ENCODE measurements around the gene CYTH2. TPM values are rescaled to one million over a fixed set of nuclear protein-coding genes. Genes with fewer than 3 reads are reported as not detected.

CYTH2 gene
- total RNA-seq, 1 donor: 66.2 TPM

GRCh38 chr19:48443256-48443655 is 25.9 kb upstream of the CYTH2 start:
- H3K4me1 ChIP-seq (ENCODE audit: insufficient read depth, low read length): peaks cover 18% of the 10 kb centered on the region
- peak; percentile 93 for DNase-seq (ENCODE audit: insufficient read length, low spot score, missing footprints)
- H3K9me3 ChIP-seq (ENCODE audit: low read depth, low read length): no peaks in the 10 kb centered on the region
- H3K79me2 ChIP-seq (ENCODE audit: insufficient read depth, low read length): peaks cover 21% of the 10 kb centered on the region
- TF ChIP-seq, protein P1, sequence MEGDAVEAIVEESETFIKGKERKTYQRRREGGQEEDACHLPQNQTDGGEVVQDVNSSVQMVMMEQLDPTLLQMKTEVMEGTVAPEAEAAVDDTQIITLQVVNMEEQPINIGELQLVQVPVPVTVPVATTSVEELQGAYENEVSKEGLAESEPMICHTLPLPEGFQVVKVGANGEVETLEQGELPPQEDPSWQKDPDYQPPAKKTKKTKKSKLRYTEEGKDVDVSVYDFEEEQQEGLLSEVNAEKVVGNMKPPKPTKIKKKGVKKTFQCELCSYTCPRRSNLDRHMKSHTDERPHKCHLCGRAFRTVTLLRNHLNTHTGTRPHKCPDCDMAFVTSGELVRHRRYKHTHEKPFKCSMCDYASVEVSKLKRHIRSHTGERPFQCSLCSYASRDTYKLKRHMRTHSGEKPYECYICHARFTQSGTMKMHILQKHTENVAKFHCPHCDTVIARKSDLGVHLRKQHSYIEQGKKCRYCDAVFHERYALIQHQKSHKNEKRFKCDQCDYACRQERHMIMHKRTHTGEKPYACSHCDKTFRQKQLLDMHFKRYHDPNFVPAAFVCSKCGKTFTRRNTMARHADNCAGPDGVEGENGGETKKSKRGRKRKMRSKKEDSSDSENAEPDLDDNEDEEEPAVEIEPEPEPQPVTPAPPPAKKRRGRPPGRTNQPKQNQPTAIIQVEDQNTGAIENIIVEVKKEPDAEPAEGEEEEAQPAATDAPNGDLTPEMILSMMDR (IDR thresholded peaks at IDR 0.05; ENCODE audit: extremely low read depth, low read depth, low read length): no peak
- no peaks in the 10 kb centered on the region for H4K20me1 ChIP-seq (ENCODE audit: insufficient read depth, low read length)
- no peak overlapping the region for H3K27ac ChIP-seq (ENCODE audit: low read depth, low read length)
- H3K4me3 ChIP-seq (ENCODE audit: insufficient read depth, low read length): no peak overlapping the region
- peaks cover 5% of the 10 kb centered on the region for H3K27me3 ChIP-seq (ENCODE audit: insufficient read depth, low read length)
- H3K4me2 ChIP-seq (ENCODE audit: insufficient read depth, low read length): no peak overlapping the region
- H3K36me3 ChIP-seq (ENCODE audit: insufficient read depth, low read length): peaks cover 11% of the 10 kb centered on the region
- no peak overlapping the region for H2AFZ ChIP-seq (ENCODE audit: low read length)

DNA sequence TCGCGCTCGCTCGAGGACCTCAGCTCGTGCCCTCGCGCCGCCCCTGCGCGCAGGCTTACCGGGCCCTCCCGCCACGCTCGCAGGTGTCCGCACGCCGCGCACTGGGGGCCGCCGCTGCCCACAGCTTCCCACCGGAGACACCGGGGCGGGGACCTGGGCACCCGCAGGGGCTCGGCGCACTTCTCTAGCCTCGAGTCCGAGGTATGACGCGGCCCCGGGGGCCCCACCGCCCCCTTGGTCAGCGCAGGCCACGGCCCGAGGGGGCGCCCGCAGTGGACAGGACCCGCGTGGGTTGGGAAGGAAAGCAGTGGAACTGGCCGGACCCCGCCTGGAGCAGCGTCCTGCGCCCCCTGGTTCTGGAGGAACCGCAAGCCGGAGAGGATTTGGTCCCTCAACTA is 25.4 kb upstream of the CYTH2 start:
- H2AFZ ChIP-seq (ENCODE audit: low read length): no peak overlapping the region
- peak overlapping the region; percentile 94 for H3K4me2 ChIP-seq (ENCODE audit: insufficient read depth, low read length)
- peaks cover 18% of the 10 kb centered on the region for H3K4me1 ChIP-seq (ENCODE audit: insufficient read depth, low read length)
- H3K27ac ChIP-seq (ENCODE audit: low read depth, low read length): no peak overlapping the region
- H3K4me3 ChIP-seq (ENCODE audit: insufficient read depth, low read length): peak overlapping the region; percentile 93
- TF ChIP-seq, protein P1 (IDR thresholded peaks at IDR 0.05; ENCODE audit: extremely low read depth, low read depth, low read length): no peak
- no peaks in the 10 kb centered on the region for H4K20me1 ChIP-seq (ENCODE audit: insufficient read depth, low read length)
- peaks cover 26% of the 10 kb centered on the region for H3K79me2 ChIP-seq (ENCODE audit: insufficient read depth, low read length)
- peaks cover 16% of the 10 kb centered on the region for H3K36me3 ChIP-seq (ENCODE audit: insufficient read depth, low read length)
- peaks cover 5% of the 10 kb centered on the region for H3K27me3 ChIP-seq (ENCODE audit: insufficient read depth, low read length)
- no peaks in the 10 kb centered on the region for H3K9me3 ChIP-seq (ENCODE audit: low read depth, low read length)
- DNase-seq (ENCODE audit: insufficient read length, low spot score, missing footprints): peak; percentile 77

- Histone ChIP-seq H3K9me3 (ENCODE audit: low read depth, low read length) (no peaks in the 10 kb centered on the region), H3K79me2 (ENCODE audit: insufficient read depth, low read length) (peaks cover 27% of the 10 kb centered on the region), H3K36me3 (ENCODE audit: insufficient read depth, low read length) (peaks cover 16% of the 10 kb centered on the region), H3K27me3 (ENCODE audit: insufficient read depth, low read length) (peaks cover 5% of the 10 kb centered on the region), H2AFZ (ENCODE audit: low read length) (peak overlapping the region; percentile 91), H3K4me3 (ENCODE audit: insufficient read depth, low read length) (peak overlapping the region; percentile 93), H3K4me1 (ENCODE audit: insufficient read depth, low read length) (peaks cover 18% of the 10 kb centered on the region), H3K27ac (ENCODE audit: low read depth, low read length) (no peak overlapping the region), H3K4me2 (ENCODE audit: insufficient read depth, low read length) (peak overlapping the region; percentile 94), H4K20me1 (ENCODE audit: insufficient read depth, low read length) (no peaks in the 10 kb centered on the region)
- TF ChIP-seq, protein P1 (IDR thresholded peaks at IDR 0.05; ENCODE audit: extremely low read depth, low read depth, low read length): no peak
- peak; percentile 90 for DNase-seq (ENCODE audit: insufficient read length, low spot score, missing footprints)
Observed at GRCh38 chr19:48444129-48444935, 24.8 kb upstream of the CYTH2 start.

DNA sequence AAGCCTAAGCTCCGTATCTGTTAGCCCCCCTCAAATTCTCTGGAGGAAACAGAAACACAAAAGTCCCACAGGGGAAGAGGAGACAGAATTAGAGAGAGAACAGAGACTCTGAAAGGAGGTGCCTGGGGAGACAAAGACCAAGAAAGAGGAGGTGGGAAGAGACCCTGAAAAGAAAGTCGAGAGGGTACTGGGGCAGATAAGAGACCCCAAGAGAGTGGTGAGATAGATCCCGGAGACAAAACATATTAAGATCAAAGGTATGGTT is 24.3 kb upstream of the CYTH2 start:
- Histone ChIP-seq H3K27me3 (ENCODE audit: insufficient read depth, low read length) (peaks cover 5% of the 10 kb centered on the region), H3K4me1 (ENCODE audit: insufficient read depth, low read length) (peaks cover 18% of the 10 kb centered on the region), H3K4me2 (ENCODE audit: insufficient read depth, low read length) (peak overlapping the region; percentile 94), H3K4me3 (ENCODE audit: insufficient read depth, low read length) (peak overlapping the region; percentile 93), H3K36me3 (ENCODE audit: insufficient read depth, low read length) (peaks cover 19% of the 10 kb centered on the region), H3K27ac (ENCODE audit: low read depth, low read length) (no peak overlapping the region), H3K9me3 (ENCODE audit: low read depth, low read length) (no peaks in the 10 kb centered on the region), H4K20me1 (ENCODE audit: insufficient read depth, low read length) (no peaks in the 10 kb centered on the region), H3K79me2 (ENCODE audit: insufficient read depth, low read length) (peaks cover 27% of the 10 kb centered on the region), H2AFZ (ENCODE audit: low read length) (peak overlapping the region; percentile 91)
- TF ChIP-seq, protein P1 (IDR thresholded peaks at IDR 0.05; ENCODE audit: extremely low read depth, low read depth, low read length): no peak
- DNase-seq (ENCODE audit: insufficient read length, low spot score, missing footprints): no peak

Measured in osteoblast (primary cell).